Measurements from ENCODE around the gene PHF2.

DNA sequence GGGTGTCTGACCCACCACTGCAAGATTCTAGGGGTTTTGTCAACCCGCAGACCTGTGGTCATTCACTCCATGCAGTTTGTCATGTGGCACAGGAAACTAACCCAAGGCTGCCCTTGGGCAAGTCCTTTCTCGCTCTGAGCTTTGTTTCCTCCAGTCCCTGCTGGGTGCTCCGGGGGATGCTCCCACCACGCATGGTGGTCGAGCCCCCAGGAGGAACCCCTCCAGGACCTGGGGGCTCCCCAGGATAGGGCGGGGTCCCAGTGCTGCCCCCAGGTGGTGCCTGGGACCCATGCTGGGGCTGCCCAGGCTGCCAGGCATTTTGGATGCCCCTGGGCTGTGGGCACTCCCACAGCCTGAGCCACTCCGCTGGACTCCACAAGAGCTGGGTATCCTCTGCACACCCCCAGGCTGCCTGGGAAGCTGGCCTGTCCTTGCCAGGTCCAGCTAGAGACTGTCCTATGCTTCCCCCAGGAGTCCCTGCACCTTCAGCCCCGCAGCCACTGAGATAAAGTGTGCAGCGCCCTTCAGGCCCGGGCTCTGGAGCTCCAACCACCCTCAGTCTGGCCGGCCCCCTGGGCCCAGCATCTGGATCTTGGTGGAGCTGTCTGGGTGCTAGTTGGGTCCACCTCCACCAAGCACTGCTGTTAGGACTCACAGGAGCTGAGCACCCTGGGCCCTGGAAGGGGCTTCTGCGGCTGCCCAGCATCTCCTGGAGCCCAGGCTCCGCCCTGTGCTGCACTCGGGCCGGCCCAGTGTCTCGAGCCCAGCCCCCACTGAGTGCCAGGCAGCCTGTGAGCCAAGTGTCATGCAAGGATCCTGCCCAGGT, 104.3 kb downstream of the PHF2 start:
- TF ChIP-seq, protein P1, sequence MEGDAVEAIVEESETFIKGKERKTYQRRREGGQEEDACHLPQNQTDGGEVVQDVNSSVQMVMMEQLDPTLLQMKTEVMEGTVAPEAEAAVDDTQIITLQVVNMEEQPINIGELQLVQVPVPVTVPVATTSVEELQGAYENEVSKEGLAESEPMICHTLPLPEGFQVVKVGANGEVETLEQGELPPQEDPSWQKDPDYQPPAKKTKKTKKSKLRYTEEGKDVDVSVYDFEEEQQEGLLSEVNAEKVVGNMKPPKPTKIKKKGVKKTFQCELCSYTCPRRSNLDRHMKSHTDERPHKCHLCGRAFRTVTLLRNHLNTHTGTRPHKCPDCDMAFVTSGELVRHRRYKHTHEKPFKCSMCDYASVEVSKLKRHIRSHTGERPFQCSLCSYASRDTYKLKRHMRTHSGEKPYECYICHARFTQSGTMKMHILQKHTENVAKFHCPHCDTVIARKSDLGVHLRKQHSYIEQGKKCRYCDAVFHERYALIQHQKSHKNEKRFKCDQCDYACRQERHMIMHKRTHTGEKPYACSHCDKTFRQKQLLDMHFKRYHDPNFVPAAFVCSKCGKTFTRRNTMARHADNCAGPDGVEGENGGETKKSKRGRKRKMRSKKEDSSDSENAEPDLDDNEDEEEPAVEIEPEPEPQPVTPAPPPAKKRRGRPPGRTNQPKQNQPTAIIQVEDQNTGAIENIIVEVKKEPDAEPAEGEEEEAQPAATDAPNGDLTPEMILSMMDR (IDR thresholded peaks at IDR 0.05): peak; percentile 30; the same call in 1 of the 2 replicates
- TF ChIP-seq ZFX (IDR thresholded peaks at IDR 0.05; ENCODE audit: borderline replicate concordance): no peak
